Measurements from ENCODE around the gene ATP10B. TPM values are rescaled to one million over a fixed set of nuclear protein-coding genes. Genes with fewer than 3 reads are reported as not detected.

ATP10B gene
- total and polyA plus RNA-seq, 3 experiments from 2014 or later, result not detected

- no peak overlapping the region for H3K27ac ChIP-seq (ENCODE audit: low read depth, low read length)
- Mint-ChIP-seq H3K27ac (no peak overlapping the region), H3K36me3 (peaks cover 0 to 3% (median 0%) of the 10 kb centered on the region in 3 donors), H3K9me3 (peaks cover 0 to under 1% (median 0%) of the 10 kb centered on the region in 5 donors), H3K4me3 (no peak overlapping the region), H3K4me1 (peaks cover 0 to 4% (median 0%) of the 10 kb centered on the region in 3 donors), H3K27me3 (peaks cover 0 to 6% of the 10 kb centered on the region in 2 donors)
- H3K4me1 ChIP-seq (ENCODE audit: insufficient read depth, low read length), result no peaks in the 10 kb centered on the region
- ChIA-PET POLR2A (no interaction called here), CTCF (no interaction called here)
- H3K36me3 ChIP-seq (ENCODE audit: insufficient read depth, low read length), result no peaks in the 10 kb centered on the region
- DNase-seq, result no peak
- H3K9me3 ChIP-seq (ENCODE audit: low read length), result no peaks in the 10 kb centered on the region
- H3K4me3 ChIP-seq (ENCODE audit: low read length), result no peak overlapping the region
- H3K27me3 ChIP-seq (ENCODE audit: insufficient read depth, low read length, poor library complexity, severe bottlenecking), result no peaks in the 10 kb centered on the region
These were observed 327.2 kb downstream of the ATP10B start for GRCh38 chr5:160524827-160525226.

DNA sequence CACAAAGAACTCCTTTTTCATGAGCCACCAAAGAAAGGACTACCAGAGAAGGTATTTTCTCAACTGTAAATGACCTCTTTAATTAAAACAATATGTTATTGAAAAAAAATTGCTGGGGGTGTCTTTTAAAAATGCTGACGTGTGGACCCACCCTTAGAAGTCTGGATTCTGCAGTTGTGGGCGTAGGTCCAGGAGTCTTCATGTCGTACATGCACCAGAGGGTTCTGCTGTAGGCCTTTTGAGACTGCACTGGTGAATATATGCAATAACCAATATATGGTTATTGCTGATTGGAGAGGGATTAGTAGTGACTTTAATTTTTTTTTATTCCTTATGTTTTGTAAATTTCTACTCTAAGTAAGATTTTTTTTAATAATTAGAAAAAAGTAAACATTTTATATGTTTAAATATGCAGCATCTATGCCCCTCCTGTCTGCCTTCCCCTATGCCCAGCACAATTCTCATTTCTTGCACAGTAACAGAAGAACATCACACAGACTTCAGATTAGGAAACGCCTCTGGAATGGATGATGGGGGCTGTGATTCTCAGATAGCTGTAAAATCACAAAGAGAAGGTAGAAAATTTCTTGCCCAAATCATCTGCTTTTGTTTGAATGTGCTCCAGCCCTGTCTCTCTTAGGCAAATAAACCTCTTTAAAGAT, 328.4 kb downstream of the ATP10B start:
- H3K9me3 ChIP-seq (ENCODE audit: low read length), result no peaks in the 10 kb centered on the region
- no peak overlapping the region for H3K4me3 ChIP-seq (ENCODE audit: low read length)
- H3K27ac ChIP-seq (ENCODE audit: low read depth, low read length), result no peak overlapping the region
- ChIA-PET CTCF (no interaction called here), POLR2A (no interaction called here)
- Mint-ChIP-seq H3K4me1 (peaks cover 0 to 4% (median 0%) of the 10 kb centered on the region in 3 donors), H3K4me3 (no peak overlapping the region), H3K36me3 (peaks cover 0 to 1% (median 0%) of the 10 kb centered on the region in 3 donors), H3K9me3 (no peaks in the 10 kb centered on the region), H3K27ac (no peak overlapping the region), H3K27me3 (peaks cover 0 to 6% of the 10 kb centered on the region in 2 donors)
- no peaks in the 10 kb centered on the region for H3K4me1 ChIP-seq (ENCODE audit: insufficient read depth, low read length)
- H3K27me3 ChIP-seq (ENCODE audit: insufficient read depth, low read length, poor library complexity, severe bottlenecking), result no peaks in the 10 kb centered on the region
- H3K36me3 ChIP-seq (ENCODE audit: insufficient read depth, low read length), result no peaks in the 10 kb centered on the region
- no peak for DNase-seq

GRCh38 chr5:160521392-160521663, 330.7 kb downstream of the ATP10B start:
- Histone ChIP-seq H3K9me3 (ENCODE audit: low read length) (no peaks in the 10 kb centered on the region), H3K36me3 (ENCODE audit: insufficient read depth, low read length) (no peaks in the 10 kb centered on the region), H3K4me3 (ENCODE audit: low read length) (no peak overlapping the region), H3K4me1 (ENCODE audit: insufficient read depth, low read length) (no peaks in the 10 kb centered on the region), H3K27me3 (ENCODE audit: insufficient read depth, low read length, poor library complexity, severe bottlenecking) (no peaks in the 10 kb centered on the region), H3K27ac (ENCODE audit: low read depth, low read length) (no peak overlapping the region)
- peaks cover 0 to 4% (median 0%) of the 10 kb centered on the region in 3 donors for H3K4me1 Mint-ChIP-seq
- CTCF ChIA-PET, result no interaction called here
- peaks cover 0 to 3% (median 0%) of the 10 kb centered on the region in 3 donors for H3K36me3 Mint-ChIP-seq
- no peak overlapping the region for H3K27ac Mint-ChIP-seq
- no peak for DNase-seq
- no peak overlapping the region for H3K4me3 Mint-ChIP-seq
- H3K9me3 Mint-ChIP-seq, result no peaks in the 10 kb centered on the region
- POLR2A ChIA-PET, result no interaction called here
- no peaks in the 10 kb centered on the region for H3K27me3 Mint-ChIP-seq

DNA sequence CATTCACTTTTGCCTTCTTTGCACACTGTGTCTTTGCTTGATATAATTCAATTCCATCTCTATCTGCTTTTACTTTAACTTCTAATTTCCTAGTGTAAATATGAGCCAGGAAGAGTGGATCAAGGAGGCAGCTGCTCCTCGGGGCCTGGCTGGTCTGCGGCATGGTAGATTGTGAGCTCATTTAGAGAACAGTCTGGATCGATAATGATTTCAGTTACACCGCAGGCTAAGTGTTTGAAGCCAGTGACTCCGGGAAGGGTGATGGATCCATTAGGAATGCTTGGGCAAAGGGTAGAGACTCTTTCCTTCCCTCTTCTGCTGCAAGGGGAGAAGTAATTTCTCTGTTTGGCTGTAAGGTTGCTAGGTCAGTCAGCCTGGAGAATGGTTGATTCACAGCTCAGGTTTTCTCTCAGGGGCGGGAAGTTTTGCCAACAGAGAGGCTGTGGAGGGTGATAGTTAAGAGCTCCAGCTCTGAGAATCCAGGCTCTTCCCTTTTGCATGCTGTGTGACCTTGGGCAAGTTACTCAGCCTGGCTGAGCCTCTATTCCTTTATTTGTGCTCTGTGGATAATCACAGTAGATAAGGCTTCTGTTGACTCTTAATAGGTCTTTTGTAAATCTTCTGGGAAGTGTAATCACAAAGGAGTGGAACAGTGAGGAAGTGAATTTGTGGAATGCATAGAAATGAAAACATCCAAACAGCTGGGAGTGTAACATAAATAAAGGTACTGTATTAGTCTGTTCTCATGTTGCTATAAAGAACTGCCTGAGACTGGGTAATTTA, 331.2 kb downstream of the ATP10B start:
- H3K9me3 Mint-ChIP-seq, result no peaks in the 10 kb centered on the region
- peaks cover 0 to 4% (median 0%) of the 10 kb centered on the region in 3 donors for H3K4me1 Mint-ChIP-seq
- peaks cover 0 to 3% (median 0%) of the 10 kb centered on the region in 3 donors for H3K36me3 Mint-ChIP-seq
- POLR2A ChIA-PET, result no interaction called here
- H3K4me1 ChIP-seq (ENCODE audit: insufficient read depth, low read length), result no peaks in the 10 kb centered on the region
- no peak overlapping the region for H3K4me3 ChIP-seq (ENCODE audit: low read length)
- CTCF ChIA-PET, result no interaction called here
- no peaks in the 10 kb centered on the region for H3K36me3 ChIP-seq (ENCODE audit: insufficient read depth, low read length)
- H3K27ac ChIP-seq (ENCODE audit: low read depth, low read length), result no peak overlapping the region
- no peak overlapping the region for H3K4me3 Mint-ChIP-seq
- H3K27ac Mint-ChIP-seq, result no peak overlapping the region
- H3K9me3 ChIP-seq (ENCODE audit: low read length), result no peaks in the 10 kb centered on the region
- DNase-seq, result no peak
- H3K27me3 Mint-ChIP-seq, result no peaks in the 10 kb centered on the region
- no peaks in the 10 kb centered on the region for H3K27me3 ChIP-seq (ENCODE audit: insufficient read depth, low read length, poor library complexity, severe bottlenecking)

DNA sequence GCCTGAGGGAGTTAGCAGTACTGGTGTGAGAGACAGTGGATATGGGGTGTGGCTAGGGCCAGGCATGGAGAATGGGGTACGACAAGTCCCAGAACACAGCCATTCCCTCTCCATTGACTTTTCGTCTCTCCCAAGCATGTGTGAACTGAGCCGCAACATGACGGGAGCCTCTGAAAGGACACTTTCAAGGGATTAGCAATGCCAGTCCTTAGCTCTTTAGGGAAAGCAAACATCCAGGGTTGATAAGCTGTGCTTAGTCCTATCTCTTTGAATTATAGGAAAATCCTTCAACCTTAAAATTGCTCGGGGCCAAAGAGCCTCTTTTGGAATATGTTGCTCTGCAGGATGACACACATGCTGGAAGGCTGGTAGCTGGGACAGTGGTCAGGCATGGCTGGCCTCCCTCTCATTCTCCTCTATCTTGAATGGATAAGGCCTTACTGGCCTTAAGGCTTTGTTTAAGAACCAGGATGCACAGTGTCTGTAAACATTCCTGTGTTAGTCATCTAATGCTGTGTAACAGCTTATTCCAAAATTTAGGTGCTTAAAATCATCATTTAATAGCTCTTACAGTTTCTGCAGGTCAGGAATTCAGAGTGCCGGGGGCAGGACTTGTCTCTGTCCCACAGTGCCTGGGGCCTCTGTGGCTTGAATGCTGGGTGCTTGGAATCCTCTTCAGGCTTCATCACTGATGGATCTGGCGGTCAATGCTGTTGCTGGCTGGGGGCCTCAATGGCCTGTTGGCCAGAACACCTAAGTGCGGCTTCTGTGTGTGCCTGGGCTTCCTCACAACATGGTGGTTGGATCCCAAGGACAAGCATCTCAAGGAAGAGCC, 335.1 kb downstream of the ATP10B start:
- Mint-ChIP-seq H3K27ac (no peak overlapping the region), H3K36me3 (peaks cover 0 to 4% (median 0%) of the 10 kb centered on the region in 3 donors), H3K4me1 (no peaks in the 10 kb centered on the region), H3K9me3 (no peaks in the 10 kb centered on the region), H3K27me3 (peaks cover 0 to 5% of the 10 kb centered on the region in 2 donors), H3K4me3 (no peak overlapping the region)
- ChIA-PET POLR2A (no interaction called here), CTCF (no interaction called here)
- no peak overlapping the region for H3K27ac ChIP-seq (ENCODE audit: low read depth, low read length)
- DNase-seq, result no peak
- H3K4me1 ChIP-seq (ENCODE audit: insufficient read depth, low read length), result no peaks in the 10 kb centered on the region
- H3K9me3 ChIP-seq (ENCODE audit: low read length), result no peaks in the 10 kb centered on the region
- H3K4me3 ChIP-seq (ENCODE audit: low read length), result no peak overlapping the region
- no peaks in the 10 kb centered on the region for H3K36me3 ChIP-seq (ENCODE audit: insufficient read depth, low read length)
- H3K27me3 ChIP-seq (ENCODE audit: insufficient read depth, low read length, poor library complexity, severe bottlenecking), result no peaks in the 10 kb centered on the region

GRCh38 chr5:160514866-160515265, 337.1 kb downstream of the ATP10B start:
- POLR2A ChIA-PET, result no interaction called here
- no peak overlapping the region for H3K4me3 Mint-ChIP-seq
- no peak overlapping the region for H3K27ac Mint-ChIP-seq
- H3K36me3 ChIP-seq (ENCODE audit: insufficient read depth, low read length), result no peaks in the 10 kb centered on the region
- no peaks in the 10 kb centered on the region for H3K4me1 Mint-ChIP-seq
- peaks cover 0 to 4% (median 0%) of the 10 kb centered on the region in 3 donors for H3K36me3 Mint-ChIP-seq
- CTCF ChIA-PET, result interaction anchor here (1.2 kb wide), 1 partner anchor 76 kb away, joined by 3 read pairs; no protein-coding TSS in a partner anchor
- H3K27ac ChIP-seq (ENCODE audit: low read depth, low read length), result no peak overlapping the region
- H3K27me3 ChIP-seq (ENCODE audit: insufficient read depth, low read length, poor library complexity, severe bottlenecking), result no peaks in the 10 kb centered on the region
- no peak for DNase-seq
- H3K4me1 ChIP-seq (ENCODE audit: insufficient read depth, low read length), result no peaks in the 10 kb centered on the region
- no peaks in the 10 kb centered on the region for H3K9me3 ChIP-seq (ENCODE audit: low read length)
- H3K27me3 Mint-ChIP-seq, result peaks cover 0 to 5% of the 10 kb centered on the region in 2 donors
- no peak overlapping the region for H3K4me3 ChIP-seq (ENCODE audit: low read length)
- no peaks in the 10 kb centered on the region for H3K9me3 Mint-ChIP-seq

DNA sequence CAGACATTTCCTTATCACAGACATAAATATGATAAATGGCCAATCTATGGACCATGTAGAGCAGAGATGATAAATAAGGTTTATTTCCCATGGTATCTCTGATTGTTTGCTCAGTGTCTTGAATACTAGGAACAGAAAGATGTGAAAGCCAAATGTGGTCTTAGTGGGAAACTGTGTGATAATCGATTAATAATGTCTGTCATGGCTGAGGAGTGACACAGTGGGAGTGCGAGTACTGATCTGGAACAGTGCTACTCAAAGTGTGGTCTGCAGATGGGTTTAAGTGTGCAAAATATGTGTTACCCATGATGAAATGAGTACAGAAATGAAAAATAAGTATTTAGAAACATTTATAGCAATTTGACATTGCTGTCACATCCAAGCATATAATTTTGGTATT, 337.8 kb downstream of the ATP10B start:
- no peaks in the 10 kb centered on the region for H3K4me1 ChIP-seq (ENCODE audit: insufficient read depth, low read length)
- H3K36me3 ChIP-seq (ENCODE audit: insufficient read depth, low read length), result no peaks in the 10 kb centered on the region
- Mint-ChIP-seq H3K27ac (no peak overlapping the region), H3K4me3 (no peak overlapping the region), H3K27me3 (peaks cover 0 to 5% of the 10 kb centered on the region in 2 donors), H3K4me1 (peaks cover under 1 to 2% (median 2%) of the 10 kb centered on the region in 3 donors), H3K9me3 (no peaks in the 10 kb centered on the region), H3K36me3 (peaks cover 0 to 4% (median 0%) of the 10 kb centered on the region in 3 donors)
- H3K9me3 ChIP-seq (ENCODE audit: low read length), result no peaks in the 10 kb centered on the region
- CTCF ChIA-PET, result no interaction called here
- H3K4me3 ChIP-seq (ENCODE audit: low read length), result no peak overlapping the region
- H3K27ac ChIP-seq (ENCODE audit: low read depth, low read length), result no peak overlapping the region
- H3K27me3 ChIP-seq (ENCODE audit: insufficient read depth, low read length, poor library complexity, severe bottlenecking), result no peaks in the 10 kb centered on the region
- POLR2A ChIA-PET, result no interaction called here
- no peak for DNase-seq

DNA sequence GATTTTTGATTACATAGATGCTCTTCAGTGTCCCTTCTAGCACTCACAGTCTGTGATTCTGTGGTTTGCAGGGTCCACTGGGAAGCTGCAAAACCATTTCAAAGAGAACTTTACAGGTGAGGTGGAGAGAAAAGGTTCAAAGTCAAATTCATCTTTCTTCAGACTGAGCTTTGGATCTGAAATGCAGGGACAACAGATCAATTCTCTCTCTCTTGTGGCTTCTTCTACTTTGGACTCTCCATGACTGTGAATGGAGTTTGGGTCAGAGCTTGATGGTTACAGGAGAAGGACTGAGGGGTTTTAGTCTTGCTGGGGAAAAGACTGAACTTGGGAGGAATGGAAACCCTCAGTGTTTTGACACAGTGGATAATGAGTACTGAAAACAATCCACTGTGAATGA, 338.5 kb downstream of the ATP10B start:
- peaks cover 0 to 5% of the 10 kb centered on the region in 2 donors for H3K27me3 Mint-ChIP-seq
- no peak for DNase-seq
- peaks cover 7 to 9% (median 8%) of the 10 kb centered on the region in 3 donors for H3K4me1 Mint-ChIP-seq
- no peaks in the 10 kb centered on the region for H3K9me3 ChIP-seq (ENCODE audit: low read length)
- no peak overlapping the region for H3K4me3 Mint-ChIP-seq
- H3K4me1 ChIP-seq (ENCODE audit: insufficient read depth, low read length), result peaks cover 2% of the 10 kb centered on the region
- no peak overlapping the region for H3K4me3 ChIP-seq (ENCODE audit: low read length)
- H3K27me3 ChIP-seq (ENCODE audit: insufficient read depth, low read length, poor library complexity, severe bottlenecking), result no peaks in the 10 kb centered on the region
- H3K27ac ChIP-seq (ENCODE audit: low read depth, low read length), result no peak overlapping the region
- no peaks in the 10 kb centered on the region for H3K9me3 Mint-ChIP-seq
- H3K27ac Mint-ChIP-seq, result no peak overlapping the region
- H3K36me3 Mint-ChIP-seq, result peaks cover 0 to 4% (median 0%) of the 10 kb centered on the region in 3 donors
- CTCF ChIA-PET, result no interaction called here
- POLR2A ChIA-PET, result no interaction called here
- no peaks in the 10 kb centered on the region for H3K36me3 ChIP-seq (ENCODE audit: insufficient read depth, low read length)
